GM12892 (cell line): ENCODE measurements around the gene ZMIZ1.

Experiments used
- POLR2A ChIP-seq: IDR thresholded peaks from 2 replicates; pipeline ENCODE4 v1.6.1; 2011; ENCODE audit warnings: low read depth, low read length, control low read depth
- POLR2AphosphoS5 ChIP-seq: IDR thresholded peaks from 2 replicates; pipeline ENCODE4 v1.6.1; 2011; ENCODE audit warnings: low read depth, low read length, control low read depth
- TAF1 ChIP-seq: IDR thresholded peaks from 2 replicates; pipeline ENCODE4 v1.6.1; 2011; ENCODE audit warnings: low read depth, mild to moderate bottlenecking, control low read depth, low read length, borderline replicate concordance

GRCh38 chr10:79058899-79059841 is 9.6 kb upstream of the ZMIZ1 start:
- no peak for TF ChIP-seq POLR2A
- TF ChIP-seq POLR2AphosphoS5 = no peak
- no peak for TF ChIP-seq TAF1
